ENCODE measurements around the gene LHFPL4.

LHFPL4 gene

DNA sequence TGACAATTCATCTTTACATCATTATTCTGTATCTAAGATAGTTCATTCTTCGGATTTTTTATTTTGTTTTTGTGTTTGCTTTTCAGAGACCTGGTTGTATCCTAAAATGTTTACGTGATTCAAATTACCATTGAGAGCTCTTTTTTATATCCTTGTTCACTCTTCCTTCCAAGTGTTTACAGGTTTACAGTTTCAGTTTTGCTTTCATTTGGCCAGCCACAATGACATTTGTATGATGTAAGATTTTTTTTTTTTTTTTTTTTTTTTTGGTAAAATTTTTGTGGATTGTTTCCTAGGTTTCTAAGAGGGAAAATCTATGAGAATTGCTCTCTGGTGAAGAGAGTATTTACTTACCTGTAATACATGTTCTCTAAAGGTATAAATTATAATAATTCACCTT lies 101.2 kb downstream of the LHFPL4 start:
- TF ChIP-seq OSR1 (CRISPR knock-in tag; IDR thresholded peaks at IDR 0.05) (no peak), CSRNP3 (CRISPR knock-in tag; IDR thresholded peaks at IDR 0.05) (no peak), TOX (CRISPR knock-in tag; IDR thresholded peaks at IDR 0.05; ENCODE audit: borderline replicate concordance) (no peak), BACH2 (CRISPR knock-in tag; IDR thresholded peaks at IDR 0.05; ENCODE audit: borderline replicate concordance) (no peak), ZNF70 (CRISPR knock-in tag; IDR thresholded peaks at IDR 0.05) (no peak), ARNTL (CRISPR knock-in tag; IDR thresholded peaks at IDR 0.05; ENCODE audit: borderline replicate concordance, low read depth) (no peak), ISL1 (CRISPR knock-in tag; IDR thresholded peaks at IDR 0.05) (no peak), ZFP30 (CRISPR knock-in tag; IDR thresholded peaks at IDR 0.05) (no peak), ZFP3 (CRISPR knock-in tag; IDR thresholded peaks at IDR 0.05) (no peak), PPARA (CRISPR knock-in tag; IDR thresholded peaks at IDR 0.05; ENCODE audit: borderline replicate concordance) (no peak), TCF4 (CRISPR knock-in tag; IDR thresholded peaks at IDR 0.05; ENCODE audit: borderline replicate concordance) (no peak), ZNF8 (CRISPR knock-in tag; IDR thresholded peaks at IDR 0.05) (no peak), SNAI2 (CRISPR knock-in tag; IDR thresholded peaks at IDR 0.05) (no peak), GLIS3 (CRISPR knock-in tag; IDR thresholded peaks at IDR 0.05) (no peak), ESRRG (CRISPR knock-in tag; IDR thresholded peaks at IDR 0.05) (no peak), CSDC2 (CRISPR knock-in tag; IDR thresholded peaks at IDR 0.05) (no peak), RARB (CRISPR knock-in tag; IDR thresholded peaks at IDR 0.05) (no peak)
- TF ChIP-seq, protein P1, sequence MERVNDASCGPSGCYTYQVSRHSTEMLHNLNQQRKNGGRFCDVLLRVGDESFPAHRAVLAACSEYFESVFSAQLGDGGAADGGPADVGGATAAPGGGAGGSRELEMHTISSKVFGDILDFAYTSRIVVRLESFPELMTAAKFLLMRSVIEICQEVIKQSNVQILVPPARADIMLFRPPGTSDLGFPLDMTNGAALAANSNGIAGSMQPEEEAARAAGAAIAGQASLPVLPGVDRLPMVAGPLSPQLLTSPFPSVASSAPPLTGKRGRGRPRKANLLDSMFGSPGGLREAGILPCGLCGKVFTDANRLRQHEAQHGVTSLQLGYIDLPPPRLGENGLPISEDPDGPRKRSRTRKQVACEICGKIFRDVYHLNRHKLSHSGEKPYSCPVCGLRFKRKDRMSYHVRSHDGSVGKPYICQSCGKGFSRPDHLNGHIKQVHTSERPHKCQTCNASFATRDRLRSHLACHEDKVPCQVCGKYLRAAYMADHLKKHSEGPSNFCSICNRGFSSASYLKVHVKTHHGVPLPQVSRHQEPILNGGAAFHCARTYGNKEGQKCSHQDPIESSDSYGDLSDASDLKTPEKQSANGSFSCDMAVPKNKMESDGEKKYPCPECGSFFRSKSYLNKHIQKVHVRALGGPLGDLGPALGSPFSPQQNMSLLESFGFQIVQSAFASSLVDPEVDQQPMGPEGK (CRISPR knock-in tag; IDR thresholded peaks at IDR 0.05; ENCODE audit: borderline replicate concordance), result no peak
- TF ChIP-seq, protein P2, sequence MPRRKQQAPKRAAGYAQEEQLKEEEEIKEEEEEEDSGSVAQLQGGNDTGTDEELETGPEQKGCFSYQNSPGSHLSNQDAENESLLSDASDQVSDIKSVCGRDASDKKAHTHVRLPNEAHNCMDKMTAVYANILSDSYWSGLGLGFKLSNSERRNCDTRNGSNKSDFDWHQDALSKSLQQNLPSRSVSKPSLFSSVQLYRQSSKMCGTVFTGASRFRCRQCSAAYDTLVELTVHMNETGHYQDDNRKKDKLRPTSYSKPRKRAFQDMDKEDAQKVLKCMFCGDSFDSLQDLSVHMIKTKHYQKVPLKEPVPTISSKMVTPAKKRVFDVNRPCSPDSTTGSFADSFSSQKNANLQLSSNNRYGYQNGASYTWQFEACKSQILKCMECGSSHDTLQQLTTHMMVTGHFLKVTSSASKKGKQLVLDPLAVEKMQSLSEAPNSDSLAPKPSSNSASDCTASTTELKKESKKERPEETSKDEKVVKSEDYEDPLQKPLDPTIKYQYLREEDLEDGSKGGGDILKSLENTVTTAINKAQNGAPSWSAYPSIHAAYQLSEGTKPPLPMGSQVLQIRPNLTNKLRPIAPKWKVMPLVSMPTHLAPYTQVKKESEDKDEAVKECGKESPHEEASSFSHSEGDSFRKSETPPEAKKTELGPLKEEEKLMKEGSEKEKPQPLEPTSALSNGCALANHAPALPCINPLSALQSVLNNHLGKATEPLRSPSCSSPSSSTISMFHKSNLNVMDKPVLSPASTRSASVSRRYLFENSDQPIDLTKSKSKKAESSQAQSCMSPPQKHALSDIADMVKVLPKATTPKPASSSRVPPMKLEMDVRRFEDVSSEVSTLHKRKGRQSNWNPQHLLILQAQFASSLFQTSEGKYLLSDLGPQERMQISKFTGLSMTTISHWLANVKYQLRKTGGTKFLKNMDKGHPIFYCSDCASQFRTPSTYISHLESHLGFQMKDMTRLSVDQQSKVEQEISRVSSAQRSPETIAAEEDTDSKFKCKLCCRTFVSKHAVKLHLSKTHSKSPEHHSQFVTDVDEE (CRISPR knock-in tag; IDR thresholded peaks at IDR 0.05), result no peak
- no peak for ATAC-seq

GRCh38 chr3:9450991-9451390 lies 102.6 kb downstream of the LHFPL4 start:
- ATAC-seq, result no peak
- TF ChIP-seq TCF4 (CRISPR knock-in tag; IDR thresholded peaks at IDR 0.05; ENCODE audit: borderline replicate concordance) (no peak), CREB5 (CRISPR knock-in tag; IDR thresholded peaks at IDR 0.05; ENCODE audit: low read depth) (no peak), RARB (CRISPR knock-in tag; IDR thresholded peaks at IDR 0.05) (no peak), ZNF70 (CRISPR knock-in tag; IDR thresholded peaks at IDR 0.05) (no peak), ZFP3 (CRISPR knock-in tag; IDR thresholded peaks at IDR 0.05) (no peak), PPARA (CRISPR knock-in tag; IDR thresholded peaks at IDR 0.05; ENCODE audit: borderline replicate concordance) (no peak), ZFP30 (CRISPR knock-in tag; IDR thresholded peaks at IDR 0.05) (no peak), ISL1 (CRISPR knock-in tag; IDR thresholded peaks at IDR 0.05) (no peak), ESRRG (CRISPR knock-in tag; IDR thresholded peaks at IDR 0.05) (no peak), SNAI2 (CRISPR knock-in tag; IDR thresholded peaks at IDR 0.05) (no peak), OSR1 (CRISPR knock-in tag; IDR thresholded peaks at IDR 0.05) (no peak), CSDC2 (CRISPR knock-in tag; IDR thresholded peaks at IDR 0.05) (no peak)
- TF ChIP-seq, protein P3, sequence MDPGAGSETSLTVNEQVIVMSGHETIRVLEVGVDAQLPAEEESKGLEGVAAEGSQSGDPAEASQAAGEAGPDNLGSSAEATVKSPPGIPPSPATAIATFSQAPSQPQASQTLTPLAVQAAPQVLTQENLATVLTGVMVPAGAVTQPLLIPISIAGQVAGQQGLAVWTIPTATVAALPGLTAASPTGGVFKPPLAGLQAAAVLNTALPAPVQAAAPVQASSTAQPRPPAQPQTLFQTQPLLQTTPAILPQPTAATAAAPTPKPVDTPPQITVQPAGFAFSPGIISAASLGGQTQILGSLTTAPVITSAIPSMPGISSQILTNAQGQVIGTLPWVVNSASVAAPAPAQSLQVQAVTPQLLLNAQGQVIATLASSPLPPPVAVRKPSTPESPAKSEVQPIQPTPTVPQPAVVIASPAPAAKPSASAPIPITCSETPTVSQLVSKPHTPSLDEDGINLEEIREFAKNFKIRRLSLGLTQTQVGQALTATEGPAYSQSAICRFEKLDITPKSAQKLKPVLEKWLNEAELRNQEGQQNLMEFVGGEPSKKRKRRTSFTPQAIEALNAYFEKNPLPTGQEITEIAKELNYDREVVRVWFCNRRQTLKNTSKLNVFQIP (CRISPR knock-in tag; IDR thresholded peaks at IDR 0.05; ENCODE audit: borderline replicate concordance, low read depth), result no peak
- TF ChIP-seq, protein P1 (CRISPR knock-in tag; IDR thresholded peaks at IDR 0.05; ENCODE audit: borderline replicate concordance), result no peak

Data from SK-N-SH treated with all-trans-retinoic acid at 6 μM for 48 hours (cell line).